SIG-M5 (cell line): ENCODE data around the gene RBM20.
"Not testable (repeated sequence)": the region's sequence is repeated elsewhere in the genome, so short reads cannot be mapped to it uniquely, and the experiment has no call there.

Experiments used
- DNase-seq: peaks from one replicate; lab custom pipeline; 2025; lab: John Stamatoyannopoulos, UW

Gene RBM20

DNA sequence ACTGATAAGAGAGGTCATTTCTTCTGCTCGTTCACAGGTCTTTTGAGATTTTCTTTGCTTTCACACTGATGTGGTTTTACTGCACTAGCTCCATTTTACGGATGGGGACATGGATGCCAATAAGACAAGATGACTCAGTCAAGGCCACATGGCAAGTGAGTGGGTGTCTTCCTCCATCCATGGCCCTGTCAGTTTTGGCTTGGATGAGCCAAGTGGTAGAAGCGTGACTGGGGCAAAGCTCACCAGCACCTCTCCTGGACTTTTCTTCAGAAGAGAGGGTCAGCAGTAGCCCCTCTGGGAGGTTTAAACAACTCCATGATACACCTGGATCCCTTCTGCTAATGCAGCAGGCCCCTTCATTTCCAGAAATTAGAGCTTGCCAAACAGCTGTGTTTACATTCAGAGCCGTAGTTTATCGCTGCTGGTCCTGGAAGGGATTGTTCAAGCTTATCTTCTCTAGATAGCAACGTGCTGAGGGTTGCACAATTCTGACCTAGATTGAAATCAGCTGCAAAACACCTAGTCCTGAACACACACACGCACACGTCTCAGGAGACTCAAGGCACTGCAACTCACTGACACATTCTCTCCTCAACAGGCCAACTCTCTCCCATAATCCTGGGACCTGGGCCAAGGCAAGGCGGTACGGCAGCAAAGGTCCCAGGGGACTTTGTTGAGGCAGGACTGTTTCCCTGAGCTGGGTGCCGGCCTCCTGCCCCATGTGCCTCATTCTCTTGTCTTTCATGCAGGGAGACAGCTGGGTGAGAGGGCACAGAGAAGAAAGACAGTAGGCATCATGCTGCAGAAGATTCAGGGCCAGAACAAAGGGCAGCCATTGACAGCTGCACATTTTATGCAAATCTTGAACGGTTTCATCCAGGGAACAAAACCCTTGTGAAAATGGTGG, 213.4 kb downstream of the RBM20 start:
- DNase-seq, result no peak

DNA sequence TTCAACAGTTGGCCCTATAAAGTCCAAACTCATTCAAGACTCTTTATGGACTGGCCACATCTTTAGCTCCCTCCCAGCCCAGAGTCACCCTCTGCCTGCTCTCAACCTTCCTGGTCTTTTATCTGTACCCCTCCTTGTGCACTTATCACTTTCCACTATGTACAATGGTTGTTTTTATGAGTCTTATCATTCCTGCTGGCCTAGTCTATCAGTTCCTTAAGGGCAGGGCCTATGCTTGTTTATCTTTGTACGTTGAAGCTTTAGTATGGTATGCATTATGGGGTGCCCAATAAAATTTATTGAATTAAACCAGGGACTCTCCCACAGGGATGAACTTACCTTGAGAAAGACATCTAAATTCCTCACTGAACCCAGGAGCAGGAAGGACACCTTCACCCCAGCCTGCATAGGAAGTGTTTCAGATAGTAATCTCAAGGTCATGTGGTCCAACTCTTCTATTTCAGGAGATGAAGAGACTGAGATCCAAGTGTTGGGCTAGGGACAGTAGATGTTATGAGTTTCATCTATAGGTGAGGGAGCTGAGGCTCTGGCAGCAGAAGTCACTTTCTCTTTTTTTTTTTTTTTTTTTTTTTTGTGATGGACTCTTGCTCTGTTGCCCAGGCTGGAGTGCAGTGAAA, 214.3 kb downstream of the RBM20 start:
- DNase-seq, result no peak

DNA sequence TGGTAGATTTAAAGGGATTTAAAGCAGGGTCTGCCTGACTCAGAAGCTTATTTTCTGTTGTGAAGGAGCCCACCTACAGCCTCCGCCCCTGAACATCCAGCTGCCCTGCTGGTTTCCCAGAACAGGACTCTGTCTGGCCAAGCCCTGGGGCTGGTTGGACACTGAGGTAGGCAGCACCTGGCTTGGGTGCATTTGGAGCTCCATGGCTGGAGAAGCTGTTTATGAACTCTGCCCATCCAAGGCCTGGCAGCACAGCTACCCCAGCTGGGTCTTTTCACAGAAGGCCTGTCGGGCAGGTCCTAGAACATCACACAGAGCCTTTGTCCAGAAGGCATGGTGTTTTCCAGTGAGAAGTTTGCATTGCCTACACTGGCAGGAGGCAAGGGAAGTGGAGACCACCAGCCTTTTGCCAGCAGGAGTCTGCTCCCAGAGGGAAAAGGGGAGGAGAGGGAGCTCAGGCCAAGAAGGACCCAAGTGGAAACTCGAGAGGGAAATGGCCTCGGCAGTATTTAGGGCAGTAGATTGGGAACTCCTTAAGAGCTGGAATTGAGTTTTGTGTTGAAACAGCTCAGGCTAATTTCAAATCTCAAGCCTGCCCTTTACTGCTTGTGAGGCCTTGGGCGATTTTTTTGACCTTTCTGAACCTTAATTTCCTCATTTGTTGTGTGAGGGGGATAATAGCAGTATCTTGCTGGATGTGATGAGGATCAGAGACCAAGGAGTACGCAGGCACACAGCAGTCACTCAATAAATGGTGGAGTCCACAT, 215.3 kb downstream of the RBM20 start:
- no peak for DNase-seq

DNA sequence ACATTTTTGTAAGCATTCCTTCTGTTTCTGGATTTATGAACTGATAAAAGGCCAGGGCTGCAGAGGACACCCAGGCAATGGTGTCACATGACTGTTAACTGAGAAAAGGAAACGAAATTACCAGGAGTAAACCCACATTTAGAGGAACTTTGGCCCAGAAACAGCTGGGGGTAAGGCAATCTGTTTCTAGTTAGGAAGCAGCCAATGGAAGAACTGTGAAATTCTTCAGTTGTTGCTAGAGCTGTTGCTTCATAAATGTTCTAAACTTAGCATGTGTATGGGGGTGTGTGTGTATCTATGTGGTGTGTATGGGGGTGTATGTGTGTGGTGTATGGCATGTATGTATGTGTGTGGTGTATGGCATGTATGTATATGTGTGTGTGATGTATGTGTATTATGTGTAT, 215.8 kb downstream of the RBM20 start:
- peak; percentile 89 for DNase-seq

GRCh38 chr10:110860576-110861241, 216.6 kb downstream of the RBM20 start:
- no peak for DNase-seq

DNA sequence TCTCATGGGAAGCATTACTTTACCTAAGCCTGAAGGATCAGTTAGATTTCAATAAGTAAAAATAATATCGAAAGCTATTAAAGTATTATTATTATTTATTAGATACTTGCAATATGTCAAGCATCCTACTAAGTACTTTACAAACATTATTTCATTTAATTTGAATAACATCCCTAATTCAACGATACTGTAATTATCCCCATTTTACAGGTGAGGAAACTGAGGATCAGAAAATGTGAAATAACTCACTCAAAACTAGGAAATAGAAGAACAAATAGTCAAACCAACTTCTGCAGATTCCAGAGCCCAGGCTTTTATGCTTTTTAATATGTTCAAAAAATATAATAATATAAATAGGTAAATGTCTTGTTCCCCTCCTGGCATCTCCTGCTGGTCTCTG, 217.3 kb downstream of the RBM20 start:
- no peak for DNase-seq

GRCh38 chr10:110861930-110862649, 218.0 kb downstream of the RBM20 start:
- DNase-seq, result peak; percentile 9

- no peak for DNase-seq
Observed at GRCh38 chr10:110862961-110863360, 218.8 kb downstream of the RBM20 start.

DNA sequence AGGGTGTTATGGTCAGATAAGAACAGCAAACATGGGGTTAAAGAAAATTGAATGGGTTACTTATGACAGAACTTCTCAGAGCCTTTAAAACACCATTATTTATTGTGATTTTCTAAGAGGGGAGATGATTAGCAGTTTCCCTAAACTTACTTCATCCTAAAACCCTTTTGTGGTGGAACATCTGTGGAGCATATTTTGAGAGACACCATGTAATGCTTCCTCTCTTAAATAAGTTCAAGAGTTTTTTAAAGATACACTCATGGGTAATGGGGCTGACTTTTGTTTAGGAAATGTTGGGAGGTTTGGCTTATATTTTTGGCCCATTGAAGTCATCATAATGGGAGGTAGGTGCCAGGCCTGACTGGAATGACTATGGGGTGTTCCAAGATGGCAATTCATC, 219.2 kb downstream of the RBM20 start:
- DNase-seq, result no peak

DNA sequence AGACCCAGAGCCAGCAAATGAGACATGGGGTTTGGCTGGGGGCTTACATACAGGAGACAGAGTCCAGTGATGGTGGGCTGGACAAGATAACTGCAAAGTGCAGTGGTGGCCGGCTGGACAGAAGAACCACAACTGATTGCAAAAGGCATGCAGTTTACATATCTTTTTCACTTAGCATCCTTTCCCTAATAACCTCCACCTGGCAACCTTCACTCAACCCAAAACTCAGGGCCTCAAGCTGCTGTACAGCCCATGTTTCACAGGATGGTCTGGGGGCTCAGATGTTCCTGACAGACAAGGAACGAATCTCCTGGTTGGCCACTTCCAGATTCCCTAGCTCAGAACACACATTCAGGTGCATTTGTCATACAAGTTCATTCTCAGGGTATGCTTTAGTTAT, 219.8 kb downstream of the RBM20 start:
- no peak for DNase-seq

- DNase-seq, result peak; percentile 27
Observed at GRCh38 chr10:110864662-110865140, 220.6 kb downstream of the RBM20 start.

DNA sequence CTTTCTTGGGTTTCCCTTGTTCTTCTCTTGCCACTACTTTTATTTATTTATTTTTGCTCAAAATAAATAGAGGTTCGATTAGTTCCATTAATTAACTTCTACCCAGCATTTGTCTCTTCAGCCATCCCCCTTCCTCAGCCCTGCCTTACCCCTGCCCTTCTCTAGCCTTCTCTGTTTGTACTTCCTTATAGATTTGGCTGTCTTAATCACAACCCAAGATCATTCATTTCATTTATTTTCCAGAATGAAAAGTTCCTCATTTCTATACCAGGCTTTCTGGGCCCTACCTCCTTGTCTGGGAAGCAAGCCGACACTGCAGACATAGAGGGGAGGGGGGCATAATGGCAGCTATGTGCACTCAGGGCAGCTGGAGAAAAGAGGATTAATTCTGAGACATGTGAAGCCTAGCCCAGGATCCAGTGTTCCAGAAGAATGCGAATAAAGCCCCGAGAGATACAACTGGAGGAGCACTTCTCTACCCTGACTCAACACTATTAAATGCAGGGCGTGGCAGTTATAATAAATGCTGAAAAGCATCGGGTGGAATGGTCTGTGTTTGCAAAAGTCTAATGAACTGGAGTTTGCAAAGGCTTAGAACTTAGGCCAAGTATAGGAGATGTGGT, 221.2 kb downstream of the RBM20 start:
- no peak for DNase-seq

- DNase-seq, result no peak
Observed at GRCh38 chr10:110865809-110866482, 221.8 kb downstream of the RBM20 start.

DNA sequence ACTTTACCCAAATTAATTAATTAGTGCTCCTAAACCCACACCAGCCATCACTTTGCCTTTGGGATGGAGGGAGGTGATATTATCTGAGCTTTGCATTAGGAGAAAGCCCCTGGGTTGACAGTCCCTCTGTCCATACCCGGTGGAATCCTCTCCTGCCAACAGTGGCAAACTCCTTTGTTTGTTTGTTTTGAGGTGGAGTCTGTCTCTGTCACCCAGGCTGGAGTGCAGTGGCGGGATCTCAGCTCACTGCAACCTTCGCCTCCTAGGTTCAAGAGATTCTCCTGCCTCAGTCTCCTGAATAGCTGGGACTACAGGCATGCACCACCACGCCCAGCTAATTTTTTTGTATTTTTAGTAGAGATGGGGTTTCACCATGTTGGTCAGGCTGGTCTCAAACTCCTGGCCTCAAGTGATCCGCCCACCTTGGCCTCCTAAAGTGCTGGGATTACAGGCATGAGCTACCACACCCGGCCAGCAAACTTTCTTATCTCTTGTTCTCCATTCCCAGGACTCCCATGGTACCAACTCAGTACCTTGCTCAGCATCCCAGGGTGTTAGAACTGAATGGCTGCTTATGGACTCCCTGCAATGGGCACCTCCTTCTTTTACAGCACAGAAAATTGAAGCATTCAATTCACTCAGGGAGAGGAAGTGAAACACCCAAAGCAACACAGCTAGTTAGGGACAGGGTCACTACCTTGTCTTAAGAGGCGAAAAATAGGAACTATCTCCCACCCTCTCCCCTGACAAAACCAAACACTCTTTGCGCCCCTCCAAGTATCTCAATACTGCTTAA, 223.1 kb downstream of the RBM20 start:
- not testable (repeated sequence) for DNase-seq

DNA sequence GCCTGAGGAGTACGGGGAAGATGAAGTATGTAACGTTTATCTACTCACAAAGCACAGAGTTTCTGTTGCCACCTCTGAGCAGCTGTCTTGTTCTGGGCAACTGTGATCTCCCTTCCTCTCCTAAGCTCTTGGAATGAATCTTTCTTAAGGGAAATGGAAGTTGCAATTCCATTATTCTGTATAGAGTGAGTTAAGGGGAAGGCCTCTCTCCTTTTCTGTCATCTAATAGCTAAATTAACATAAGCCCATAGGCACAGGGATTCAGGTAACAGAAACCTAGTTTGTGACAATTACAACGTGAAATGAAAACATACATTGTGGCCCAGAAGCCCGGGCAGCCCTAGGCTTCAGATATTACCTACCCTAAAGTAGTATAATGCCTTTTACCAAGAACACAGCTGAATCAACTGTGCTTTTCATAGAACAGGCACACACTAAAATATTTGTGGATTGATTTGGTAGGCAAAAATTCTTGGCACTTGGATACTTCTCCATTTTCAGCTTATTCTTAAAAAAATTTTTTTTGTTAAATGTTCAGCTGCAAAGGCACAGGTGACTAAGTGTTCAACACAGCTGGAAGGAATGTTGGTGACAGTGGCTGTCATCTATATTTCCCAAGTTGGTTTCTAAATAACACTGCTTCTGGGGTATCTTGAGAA, 223.8 kb downstream of the RBM20 start:
- DNase-seq, result no peak

GRCh38 chr10:110868981-110869380, 224.8 kb downstream of the RBM20 start:
- no peak for DNase-seq

GRCh38 chr10:110870823-110871297, 226.7 kb downstream of the RBM20 start:
- no peak for DNase-seq

DNA sequence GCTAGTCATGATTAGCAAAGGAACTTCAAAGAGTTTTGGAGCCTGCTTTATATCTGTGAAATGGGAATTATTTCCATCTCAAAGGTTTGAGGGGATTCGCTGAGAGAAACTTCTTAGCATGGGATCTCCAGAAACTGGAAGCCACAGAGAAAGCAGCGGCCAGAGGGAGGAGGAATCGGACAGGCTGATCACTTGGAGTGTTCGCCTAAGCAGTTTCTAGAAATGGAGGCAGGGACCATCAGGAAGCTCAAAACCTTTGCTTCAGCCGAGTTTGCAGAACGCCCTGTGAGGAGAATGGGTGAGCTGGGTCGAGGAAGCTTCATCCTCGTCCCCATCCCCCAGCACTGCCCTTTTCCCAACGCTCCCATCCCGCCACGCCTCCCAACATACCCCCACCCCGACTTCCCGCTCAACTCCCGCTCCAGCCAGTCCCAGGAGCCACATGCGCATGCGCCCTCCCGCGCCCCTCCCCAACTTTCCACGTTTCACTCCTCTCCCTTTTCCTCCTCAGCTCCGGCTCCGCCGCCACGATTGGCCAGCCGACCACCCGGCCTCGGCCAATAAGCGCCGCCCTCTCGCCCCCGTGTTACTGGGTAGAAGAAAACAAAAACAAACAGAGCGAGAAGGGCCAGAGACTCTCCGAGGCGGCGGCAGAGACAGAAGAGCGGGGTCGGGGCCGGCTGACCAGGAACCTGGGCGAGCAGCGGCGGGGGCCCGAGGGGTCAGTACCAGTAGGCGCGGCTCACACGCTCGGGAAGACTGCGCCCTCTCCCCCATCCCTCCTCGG, 227.4 kb downstream of the RBM20 start, which contains the start of gene PDCD4:
Gene PDCD4 (plus strand): TSS at position 631 of the 787 bp plus-strand sequence. CDS start 4,100 bp downstream, outside the sequence.
- no peak for DNase-seq
